ENCODE measurements around the gene MEGF9.

- TF ChIP-seq CTCF (IDR thresholded peaks at IDR 0.05; ENCODE audit: insufficient read depth, low read length) (no peak), POLR2AphosphoS5 (IDR thresholded peaks at IDR 0.05; ENCODE audit: low read depth) (no peak), REST (IDR thresholded peaks at IDR 0.05; ENCODE audit: insufficient replicate concordance, low read depth) (no peak), GABPA (IDR thresholded peaks at IDR 0.05; ENCODE audit: low read depth) (no peak), SPI1 (IDR thresholded peaks at IDR 0.05; ENCODE audit: borderline replicate concordance, low read depth) (no peak)
These were observed 40.8 kb upstream of the MEGF9 start for GRCh38 chr9:120755044-120755443.

Measured in HL-60 (cell line).